ENCODE results near the gene SULF2.
"Not testable (repeated sequence)": the region's sequence is repeated elsewhere in the genome, so short reads cannot be mapped to it uniquely, and the experiment has no call there.

Gene SULF2

DNA sequence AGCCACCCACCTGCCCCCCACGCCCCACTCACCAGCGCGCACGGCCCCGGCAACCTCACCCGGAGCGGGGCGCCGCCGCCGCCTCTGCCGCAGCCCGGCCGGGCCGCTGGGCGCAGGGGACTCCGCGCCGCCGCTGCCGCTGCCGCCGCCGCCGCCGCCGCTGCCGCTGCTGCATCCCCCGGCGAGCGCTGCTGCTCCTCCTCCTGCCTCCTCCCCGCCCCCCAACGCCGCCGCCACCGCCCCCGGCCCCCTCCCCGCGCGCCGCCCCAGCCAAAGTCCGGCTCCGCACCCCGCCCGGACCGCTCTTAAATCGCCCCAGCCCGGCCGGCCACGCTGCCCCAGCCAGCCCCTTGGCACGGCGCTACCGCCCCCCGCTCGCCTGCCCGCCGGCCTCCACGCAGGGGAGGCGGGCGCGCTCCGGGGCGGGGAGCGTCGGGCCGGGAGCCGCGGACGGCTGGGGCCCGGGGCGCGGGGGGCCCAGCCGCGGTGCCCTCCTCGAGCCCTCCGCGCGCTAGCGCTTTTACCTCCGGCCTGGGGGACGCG, at the start of gene SULF2:
Gene SULF2 (minus strand): TSS at position 171 of the 543 bp plus-strand sequence. CDS start 28,118 bp downstream, outside the sequence.
- no peak for FAIRE-seq
- no peak for DNase-seq (ENCODE audit: extremely low spot score, insufficient read length, low read depth)

DNA sequence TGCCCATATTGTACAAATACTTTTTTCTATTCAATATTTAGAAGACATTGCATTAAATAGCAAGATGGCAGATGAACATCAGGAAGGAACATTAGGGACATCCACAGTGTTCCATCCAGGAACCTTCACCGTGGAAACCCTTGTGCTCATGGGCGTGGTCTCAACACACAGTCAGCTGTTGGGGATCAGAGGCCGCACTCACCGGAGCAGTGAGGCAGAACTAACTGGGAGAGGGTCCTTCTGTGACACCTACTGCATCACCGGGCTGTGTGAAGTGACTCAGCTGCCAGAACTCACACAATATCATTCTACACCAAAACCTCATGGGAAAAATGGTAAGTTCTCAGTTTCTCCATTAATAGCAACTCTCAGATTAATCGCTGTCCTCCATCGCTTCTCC, 46.4 kb upstream of the SULF2 start:
- not testable (repeated sequence) for FAIRE-seq; DNase-seq (ENCODE audit: extremely low spot score, insufficient read length, low read depth)

DNA sequence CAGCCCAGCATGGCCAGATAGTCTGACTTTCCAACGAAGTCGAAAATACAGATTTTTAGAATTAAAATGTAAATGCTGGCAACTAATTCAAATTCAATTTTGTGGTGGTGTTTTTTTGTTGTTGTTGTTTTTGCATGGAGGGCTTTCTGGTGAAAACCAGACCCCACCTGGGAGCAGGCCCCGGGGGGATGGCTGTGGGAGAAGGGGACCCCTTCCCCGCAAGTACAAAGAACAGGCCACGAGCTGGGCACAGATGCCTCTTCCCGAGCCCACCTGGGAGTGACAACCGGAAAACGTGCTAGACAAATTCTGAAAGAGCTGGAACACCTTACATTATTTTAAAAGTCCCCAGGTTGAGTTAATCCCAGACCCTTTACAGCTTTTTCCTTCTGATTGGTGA, 41.4 kb upstream of the SULF2 start:
- not testable (repeated sequence) for FAIRE-seq

GRCh38 chr20:47826006-47826405, 40.7 kb upstream of the SULF2 start:
- FAIRE-seq = not testable (repeated sequence)

More for the DNA sequence above, 41.4 kb upstream of the SULF2 start:
- DNase-seq (ENCODE audit: extremely low spot score, insufficient read length, low read depth) = not testable (repeated sequence)

DNA sequence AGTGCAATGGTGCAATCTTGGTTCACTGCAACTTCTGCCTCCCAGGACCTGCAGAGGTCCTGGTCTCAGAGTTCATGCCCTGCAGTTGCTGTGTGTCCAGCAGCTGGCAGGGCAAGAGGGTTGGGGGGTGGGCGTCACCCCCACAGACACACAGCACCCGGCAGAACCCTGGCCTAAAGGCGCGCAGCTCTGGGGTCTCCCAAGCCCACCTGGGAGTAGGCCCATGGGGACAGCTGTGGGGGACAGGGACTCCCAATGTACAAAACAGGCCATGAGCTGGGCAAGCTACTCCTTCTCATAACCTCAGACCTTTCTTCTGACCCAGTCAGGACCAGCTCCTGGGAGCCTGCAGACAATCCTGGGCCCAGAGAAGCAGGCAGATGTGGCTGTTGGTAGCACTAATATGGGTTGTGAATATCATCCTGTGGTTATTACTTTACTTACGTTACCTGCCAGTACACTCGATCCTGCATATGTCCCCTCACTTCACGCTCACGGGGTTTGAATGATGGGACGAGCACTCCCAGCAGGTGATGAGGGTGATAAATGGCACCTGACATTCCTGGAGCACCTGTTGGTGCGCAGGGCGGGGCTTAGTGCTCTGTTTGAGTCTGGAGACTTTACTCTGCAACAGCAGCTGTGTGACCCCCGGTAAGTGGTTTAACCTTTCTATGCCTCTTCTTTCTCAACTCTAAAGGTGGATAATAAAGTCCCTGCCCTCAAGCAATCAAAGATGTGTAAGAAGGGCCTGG, 39.9 kb upstream of the SULF2 start:
- no peak for FAIRE-seq

More at GRCh38 chr20:47826006-47826405, 40.7 kb upstream of the SULF2 start:
- not testable (repeated sequence) for DNase-seq (ENCODE audit: extremely low spot score, insufficient read length, low read depth)

GRCh38 chr20:47823941-47824340, 38.7 kb upstream of the SULF2 start:
- not testable (repeated sequence) for DNase-seq (ENCODE audit: extremely low spot score, insufficient read length, low read depth); FAIRE-seq

More for the DNA sequence above, 39.9 kb upstream of the SULF2 start:
- DNase-seq (ENCODE audit: extremely low spot score, insufficient read length, low read depth) = no peak

DNA sequence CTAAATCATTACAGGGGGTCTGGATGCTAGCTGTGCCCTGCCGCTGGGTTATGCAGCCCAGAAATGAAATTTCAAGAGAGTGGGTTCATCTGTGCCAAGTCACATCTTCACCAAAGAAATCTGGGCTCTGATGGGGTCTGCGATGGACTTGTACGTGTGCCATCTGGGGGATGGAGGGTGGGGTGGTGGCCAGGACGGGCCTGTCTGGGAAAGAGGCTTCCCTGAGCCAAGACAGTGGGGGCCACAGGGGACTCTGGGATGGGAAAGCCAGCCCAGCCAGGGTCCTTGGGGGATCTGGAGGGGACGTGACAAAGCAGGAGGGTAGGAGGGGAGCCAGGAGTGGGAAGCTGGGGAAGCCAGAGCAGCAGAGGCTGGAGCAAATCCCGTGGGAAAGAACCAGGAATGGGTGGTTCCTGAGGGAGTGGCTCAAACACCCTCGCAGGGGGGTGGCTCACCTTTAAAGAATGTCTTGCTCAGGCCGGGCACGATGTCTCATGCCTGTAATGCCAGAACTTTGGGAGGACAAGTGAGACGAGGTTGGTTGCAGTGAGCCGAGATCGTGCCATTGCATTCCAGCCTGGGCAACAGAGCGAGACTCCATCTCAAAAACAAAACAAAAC, 36.3 kb upstream of the SULF2 start:
- FAIRE-seq = no peak

DNA sequence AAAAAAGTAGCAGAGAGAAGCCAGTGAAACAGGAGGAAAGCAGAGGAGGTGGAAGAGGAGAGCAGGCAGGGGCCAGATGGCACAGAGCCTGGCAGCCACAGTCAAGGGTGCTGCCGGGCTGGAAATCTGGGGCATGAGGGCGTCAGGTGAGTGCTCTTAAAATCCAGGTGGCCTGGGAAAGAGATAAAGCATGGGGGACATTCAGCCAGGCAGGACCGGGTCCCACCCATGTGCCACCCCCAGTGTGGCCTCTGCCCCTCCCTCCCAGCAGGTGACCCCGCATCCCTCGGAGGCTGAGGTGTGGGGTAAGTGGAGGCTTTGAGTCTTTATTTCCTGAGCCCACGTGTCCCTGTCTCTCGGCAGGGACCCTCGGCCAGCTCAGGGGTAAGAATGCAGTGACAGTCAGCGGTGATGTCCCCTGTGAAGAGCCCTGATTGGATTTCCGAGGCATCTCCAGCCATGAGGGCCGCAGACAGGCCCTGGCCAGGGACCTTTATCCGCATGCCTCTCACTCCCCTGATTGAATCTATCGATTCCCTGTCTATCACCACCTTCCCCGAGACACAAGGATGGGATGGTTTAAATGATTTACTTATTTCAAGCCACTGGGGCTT, 33.8 kb upstream of the SULF2 start:
- no peak for FAIRE-seq
- no peak for DNase-seq (ENCODE audit: extremely low spot score, insufficient read length, low read depth)

More for the DNA sequence above, 36.3 kb upstream of the SULF2 start:
- no peak for DNase-seq (ENCODE audit: extremely low spot score, insufficient read length, low read depth)

- no peak for FAIRE-seq
- DNase-seq (ENCODE audit: extremely low spot score, insufficient read length, low read depth) = no peak
Observed at GRCh38 chr20:47818466-47818865, 33.2 kb upstream of the SULF2 start.

DNA sequence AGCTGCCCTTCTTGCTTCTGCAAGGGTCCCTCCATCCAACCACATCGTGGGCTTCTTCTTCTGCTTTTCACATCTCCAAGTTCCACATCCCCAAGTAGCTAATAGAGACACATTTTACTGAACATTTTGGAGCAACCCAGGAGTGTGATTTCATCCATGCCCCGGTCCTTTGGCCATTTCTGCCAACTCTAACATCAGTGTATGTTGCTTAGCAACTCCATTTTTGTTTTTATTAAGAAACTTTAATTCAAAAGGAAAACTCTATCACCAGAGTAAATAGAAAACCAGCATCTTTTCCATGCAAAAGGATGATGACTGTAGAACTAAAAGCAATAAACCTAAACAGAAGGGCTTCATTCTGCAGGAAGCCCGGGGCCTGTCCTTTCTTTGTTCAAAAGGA, 32.7 kb upstream of the SULF2 start:
- FAIRE-seq (no peak), DNase-seq (ENCODE audit: extremely low spot score, insufficient read length, low read depth) (no peak)

DNA sequence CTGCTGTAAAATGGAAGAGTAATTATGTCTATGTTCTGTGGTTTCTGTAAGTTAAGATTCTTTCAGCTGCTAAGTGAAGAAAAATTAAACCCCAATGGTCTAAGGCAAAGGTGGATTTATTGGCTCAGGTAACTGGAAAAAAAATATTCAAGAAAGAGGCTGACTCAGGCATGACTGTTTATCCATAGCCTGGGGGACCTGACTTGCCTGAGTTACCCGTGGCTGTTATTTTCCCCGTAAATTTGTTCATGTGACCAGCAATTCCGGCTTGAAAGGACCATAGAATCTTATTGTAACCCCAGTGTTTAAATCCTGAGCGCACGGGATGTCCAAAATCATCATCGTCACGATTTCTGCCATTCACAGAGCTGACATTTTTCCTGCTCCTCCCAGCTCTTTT, 32.3 kb upstream of the SULF2 start:
- no peak for FAIRE-seq
- DNase-seq (ENCODE audit: extremely low spot score, insufficient read length, low read depth) = no peak

GRCh38 chr20:47816487-47817451, 31.5 kb upstream of the SULF2 start:
- no peak for FAIRE-seq

DNA sequence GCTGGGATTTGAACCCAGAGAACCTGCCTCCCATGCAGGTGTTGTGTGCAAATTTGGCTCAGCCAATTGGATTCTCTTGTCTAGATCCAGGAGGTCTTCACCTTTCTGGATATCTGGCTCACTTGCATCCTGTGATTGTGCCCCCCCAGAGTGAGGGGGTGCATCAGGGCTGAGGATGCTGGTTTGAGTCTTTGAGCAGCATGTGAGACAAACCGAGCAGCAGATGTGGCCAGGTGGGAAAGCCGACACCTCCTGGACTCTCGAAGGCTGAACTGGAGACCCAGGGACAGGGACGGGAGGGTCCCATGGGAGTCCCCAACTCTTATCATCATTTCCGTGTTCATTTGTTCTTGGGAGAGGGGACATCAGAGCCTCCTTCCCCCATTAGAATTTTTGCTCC, 30.6 kb upstream of the SULF2 start:
- FAIRE-seq (no peak), DNase-seq (ENCODE audit: extremely low spot score, insufficient read length, low read depth) (no peak)

More at GRCh38 chr20:47816487-47817451, 31.5 kb upstream of the SULF2 start:
- no peak for DNase-seq (ENCODE audit: extremely low spot score, insufficient read length, low read depth)

DNA sequence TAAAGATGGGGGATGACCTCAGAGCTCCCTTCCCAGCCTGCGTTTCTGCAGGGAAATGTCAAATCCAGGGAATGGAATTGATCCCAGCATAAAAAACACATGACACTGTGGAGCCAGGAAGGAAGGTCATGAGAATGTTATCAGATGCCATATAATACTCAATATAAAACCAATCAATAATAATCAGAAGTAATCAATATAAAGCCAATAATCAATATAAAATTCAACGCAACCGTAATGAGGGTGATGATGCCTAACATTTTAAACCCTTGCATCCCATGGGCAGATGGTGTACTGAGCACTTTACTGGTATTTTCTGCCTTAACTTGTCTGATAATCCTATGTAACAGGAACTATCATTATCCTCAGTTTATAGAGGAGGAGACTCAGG, 30.1 kb upstream of the SULF2 start:
- no peak for DNase-seq (ENCODE audit: extremely low spot score, insufficient read length, low read depth)
- FAIRE-seq = no peak

- DNase-seq (ENCODE audit: extremely low spot score, insufficient read length, low read depth) = no peak
- FAIRE-seq = no peak
Observed at GRCh38 chr20:47814632-47815415, 29.5 kb upstream of the SULF2 start.

- no peak for FAIRE-seq
- no peak for DNase-seq (ENCODE audit: extremely low spot score, insufficient read length, low read depth)
Observed at GRCh38 chr20:47810721-47811347, 25.6 kb upstream of the SULF2 start.

DNA sequence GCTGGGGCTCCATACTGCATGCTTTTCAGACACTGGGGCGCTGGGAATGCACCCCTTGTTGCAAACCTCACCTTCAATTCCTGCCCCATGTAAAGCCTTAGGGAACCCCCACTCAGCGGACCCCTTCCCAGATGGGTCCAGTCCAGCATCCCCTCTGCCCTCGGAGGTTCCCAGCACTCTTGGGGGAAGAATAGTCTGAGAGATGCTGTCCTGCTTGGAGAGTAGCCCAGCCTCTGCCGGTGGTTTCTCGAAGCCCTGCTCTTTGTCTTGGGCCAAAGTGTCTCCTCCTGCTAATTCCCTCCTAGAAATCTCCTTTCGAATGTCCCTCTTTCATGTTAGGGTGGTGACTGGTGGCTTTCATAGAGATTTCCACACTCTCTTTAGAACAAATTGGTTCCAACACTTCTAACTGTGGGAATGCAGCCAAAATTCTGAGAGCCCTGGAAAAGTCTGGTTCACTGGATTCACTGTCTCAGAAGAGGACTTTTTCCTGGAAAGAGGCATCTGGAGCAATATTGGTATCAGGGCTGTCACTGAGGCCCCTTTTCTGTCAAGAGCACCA, 24.9 kb upstream of the SULF2 start:
- FAIRE-seq = no peak
- no peak for DNase-seq (ENCODE audit: extremely low spot score, insufficient read length, low read depth)

Measured in GM18507 (cell line).